Mesenchymal stem cell (in vitro differentiated cells and primary cell): ENCODE data around the gene ANGPTL2.

Experiments used
- DNase-seq: peaks from one replicate; pipeline ENCODE4 v3.0.0-alpha.2; 2013
- H2AFZ ChIP-seq: one replicate; pipeline ENCODE4 v1.6.1; 2013; ENCODE audit warnings: low read depth, mild to moderate bottlenecking, control low read depth, inconsistent platforms, low read length, moderate library complexity
- H2AK5ac ChIP-seq: 2 replicates; pipeline ENCODE4 v1.6.1; 2013; ENCODE audit warnings: low read length, moderate library complexity, mild to moderate bottlenecking, inconsistent platforms; ENCODE audit not compliant: severe bottlenecking
- H2BK120ac ChIP-seq: one replicate; pipeline ENCODE4 v1.6.1; 2013; ENCODE audit warnings: low read depth, mild to moderate bottlenecking, inconsistent platforms, low read length, moderate library complexity
- H2BK12ac ChIP-seq, 2 experiments: one replicate each; pipeline ENCODE4 v1.6.1; 2013; ENCODE audit warnings: inconsistent platforms in 2 of 2, low read length in 2 of 2, mild to moderate bottlenecking in 2 of 2, moderate library complexity in 2 of 2, control low read depth in 1 of 2
- H2BK15ac ChIP-seq: one replicate; pipeline ENCODE4 v1.6.1; 2013; ENCODE audit warnings: mild to moderate bottlenecking, low read depth, inconsistent platforms; ENCODE audit not compliant: poor library complexity, severe bottlenecking
- H2BK5ac ChIP-seq: 2 replicates; pipeline ENCODE4 v1.6.1; 2013; ENCODE audit warnings: low read depth, mild to moderate bottlenecking, low read length, control low read depth, inconsistent platforms; ENCODE audit not compliant: poor library complexity, severe bottlenecking
- H3K14ac ChIP-seq, 2 experiments: one replicate each; pipeline ENCODE4 v1.6.1; 2013; ENCODE audit warnings: inconsistent platforms in 2 of 2, low read length in 2 of 2, control low read depth in 1 of 2, mild to moderate bottlenecking in 1 of 2, moderate library complexity in 1 of 2
- H3K18ac ChIP-seq, 2 experiments: one replicate each; pipeline ENCODE4 v1.6.1; 2013; ENCODE audit warnings: inconsistent platforms in 2 of 2, low read length in 2 of 2, control low read depth in 1 of 2, low read depth in 1 of 2, mild to moderate bottlenecking in 1 of 2
- H3K23ac ChIP-seq, 2 experiments: one replicate each; pipeline ENCODE4 v1.6.1; 2013; ENCODE audit warnings: inconsistent platforms in 2 of 2, low read length in 2 of 2, mild to moderate bottlenecking in 2 of 2, moderate library complexity in 2 of 2, control low read depth in 1 of 2
- H3K27ac ChIP-seq: 2 replicates; pipeline ENCODE4 v1.5.1; 2013; ENCODE audit warnings: mild to moderate bottlenecking, moderate library complexity, low read length, control low read depth, inconsistent platforms; ENCODE audit not compliant: poor library complexity, severe bottlenecking
- H3K27me3 ChIP-seq, 2 experiments: 2 replicates each; pipeline versions ENCODE4 v1.6.1 to v1.7.0; 2013; ENCODE audit warnings: low read length in 2 of 2, mild to moderate bottlenecking in 2 of 2, moderate library complexity in 2 of 2, control low read depth in 1 of 2, inconsistent platforms in 1 of 2; ENCODE audit not compliant: control insufficient read depth in 1 of 2, insufficient read depth in 1 of 2
- H3K36me3 ChIP-seq, 2 experiments: 2 replicates each; pipeline versions ENCODE4 v1.6.1 to v1.7.0; 2013; ENCODE audit warnings: low read length in 2 of 2, control low read depth in 1 of 2, inconsistent platforms in 1 of 2, low read depth in 1 of 2, mild to moderate bottlenecking in 1 of 2; ENCODE audit not compliant: insufficient read depth in 2 of 2, control insufficient read depth in 1 of 2
- H3K4ac ChIP-seq, 2 experiments: one replicate each; pipeline ENCODE4 v1.6.1; 2013; ENCODE audit warnings: inconsistent platforms in 2 of 2, low read length in 2 of 2, mild to moderate bottlenecking in 2 of 2, moderate library complexity in 2 of 2, control low read depth in 1 of 2, low read depth in 1 of 2
- H3K4me1 ChIP-seq: 2 replicates; pipeline ENCODE4 v1.6.1; 2013; ENCODE audit warnings: low read depth, low read length, control low read depth; ENCODE audit not compliant: control insufficient read depth, insufficient read depth
- H3K4me2 ChIP-seq: 2 replicates; pipeline ENCODE4 v1.6.1; 2013; ENCODE audit warnings: low read length, mild to moderate bottlenecking, inconsistent platforms; ENCODE audit not compliant: poor library complexity, severe bottlenecking
- H3K4me3 ChIP-seq, 2 experiments: 2 replicates each; pipeline versions ENCODE4 v1.5.1 to v1.7.0; 2013; ENCODE audit warnings: low read length in 2 of 2, mild to moderate bottlenecking in 2 of 2, control low read depth in 1 of 2, low read depth in 1 of 2; ENCODE audit not compliant: insufficient read depth in 1 of 2
- H3K79me1 ChIP-seq: replicated peaks from 2 replicates; pipeline ENCODE4 v1.6.1; 2013; ENCODE audit warnings: mild to moderate bottlenecking, control low read depth, low read length, inconsistent platforms; ENCODE audit not compliant: poor library complexity, severe bottlenecking
- H3K9ac ChIP-seq: 2 replicates; pipeline ENCODE4 v1.7.0; 2013; ENCODE audit warnings: mild to moderate bottlenecking, low read length, moderate library complexity
- H3K9me3 ChIP-seq: 2 replicates; pipeline ENCODE4 v1.7.0; 2013; ENCODE audit warnings: mild to moderate bottlenecking, low read length; ENCODE audit not compliant: control insufficient read depth
- H4K8ac ChIP-seq: one replicate; pipeline ENCODE4 v1.6.1; 2013; ENCODE audit warnings: inconsistent platforms, mild to moderate bottlenecking, low read length, moderate library complexity
- H4K91ac ChIP-seq: one replicate; pipeline ENCODE4 v1.6.1; 2013; ENCODE audit warnings: mild to moderate bottlenecking, low read length, inconsistent platforms
- WGBS: methylation state at CpG from one replicate; pipeline ENCODE4 v1.1.7; 2013; ENCODE audit warnings: mixed read lengths; 5-methylcytosine and 5-hydroxymethylcytosine counted together

ANGPTL2 gene

GRCh38 chr9:127142931-127143464 is 20.6 kb upstream of the ANGPTL2 start:
- Histone ChIP-seq H3K27me3 (peaks cover 5 to 10% of the 10 kb centered on the region in 2 experiments), H3K27ac (no peak overlapping the region), H4K8ac (no peak overlapping the region), H3K79me1 (no peaks in the 10 kb centered on the region), H2BK5ac (no peak overlapping the region), H3K14ac (no peak overlapping the region), H3K4me2 (no peak overlapping the region), H2BK12ac (no peak overlapping the region), H2BK120ac (no peak overlapping the region), H2AFZ (no peak overlapping the region), H3K4me3 (no peak overlapping the region), H2BK15ac (no peak overlapping the region), H3K23ac (no peak overlapping the region), H3K4me1 (peaks cover 5% of the 10 kb centered on the region), H3K36me3 (no peaks in the 10 kb centered on the region), H3K9me3 (no peaks in the 10 kb centered on the region), H3K9ac (peak overlapping the region; percentile 12), H2AK5ac (no peak overlapping the region), H3K4ac (no peak overlapping the region), H4K91ac (no peak overlapping the region), H3K18ac (no peak overlapping the region)
- WGBS = no CpG with 5 or more reads among the region's 2 CpGs
- DNase-seq = no peak

GRCh38 chr9:127142291-127142690 is 19.9 kb upstream of the ANGPTL2 start:
- Histone ChIP-seq H2AFZ (no peak overlapping the region), H3K18ac (peak overlapping the region in 1 of 2 experiments; percentile 5)
- WGBS = 83% methylated on average over 3 of the region's 3 CpGs

GRCh38 chr9:127140842-127141675 is 18.6 kb upstream of the ANGPTL2 start:
- Histone ChIP-seq H2AK5ac (no peak overlapping the region), H3K27me3 (peaks cover 7 to 25% of the 10 kb centered on the region in 2 experiments), H2AFZ (no peak overlapping the region), H3K4ac (no peak overlapping the region), H3K14ac (peak overlapping the region in 1 of 2 experiments; percentile 11), H2BK15ac (no peak overlapping the region), H2BK12ac (peak overlapping the region in 1 of 2 experiments; percentile 49), H3K23ac (no peak overlapping the region), H4K8ac (no peak overlapping the region), H3K36me3 (no peaks in the 10 kb centered on the region), H3K79me1 (no peaks in the 10 kb centered on the region), H3K27ac (no peak overlapping the region), H4K91ac (no peak overlapping the region), H3K4me2 (no peak overlapping the region), H3K9ac (no peak overlapping the region), H3K4me3 (no peak overlapping the region), H3K18ac (peak overlapping the region in 1 of 2 experiments; percentile 38), H3K9me3 (no peaks in the 10 kb centered on the region), H2BK120ac (no peak overlapping the region), H3K4me1 (peaks cover 5% of the 10 kb centered on the region), H2BK5ac (no peak overlapping the region)
- DNase-seq = no peak
- WGBS = 84% methylated on average over 7 of the region's 9 CpGs

More at GRCh38 chr9:127142291-127142690, 19.9 kb upstream of the ANGPTL2 start:
- no peak overlapping the region for H3K4me2 ChIP-seq
- peak overlapping the region; percentile 4 for H4K91ac ChIP-seq
- no peaks in the 10 kb centered on the region for H3K36me3 ChIP-seq
- H4K8ac ChIP-seq = no peak overlapping the region
- no peak for DNase-seq
- no peak overlapping the region for H2BK5ac ChIP-seq
- no peak overlapping the region for H2BK15ac ChIP-seq
- H3K23ac ChIP-seq = no peak overlapping the region
- no peak overlapping the region for H3K4ac ChIP-seq
- H3K9me3 ChIP-seq = no peaks in the 10 kb centered on the region
- no peak overlapping the region for H3K9ac ChIP-seq
- H2BK12ac ChIP-seq = peak overlapping the region in 1 of 2 experiments; percentile 7
- no peak overlapping the region for H2BK120ac ChIP-seq
- no peak overlapping the region for H2AK5ac ChIP-seq
- H3K79me1 ChIP-seq = no peaks in the 10 kb centered on the region
- H3K27ac ChIP-seq = no peak overlapping the region
- peaks cover 4 to 17% of the 10 kb centered on the region in 2 experiments for H3K27me3 ChIP-seq
- H3K4me3 ChIP-seq = no peak overlapping the region
- peaks cover 5% of the 10 kb centered on the region for H3K4me1 ChIP-seq
- no peak overlapping the region for H3K14ac ChIP-seq

DNA sequence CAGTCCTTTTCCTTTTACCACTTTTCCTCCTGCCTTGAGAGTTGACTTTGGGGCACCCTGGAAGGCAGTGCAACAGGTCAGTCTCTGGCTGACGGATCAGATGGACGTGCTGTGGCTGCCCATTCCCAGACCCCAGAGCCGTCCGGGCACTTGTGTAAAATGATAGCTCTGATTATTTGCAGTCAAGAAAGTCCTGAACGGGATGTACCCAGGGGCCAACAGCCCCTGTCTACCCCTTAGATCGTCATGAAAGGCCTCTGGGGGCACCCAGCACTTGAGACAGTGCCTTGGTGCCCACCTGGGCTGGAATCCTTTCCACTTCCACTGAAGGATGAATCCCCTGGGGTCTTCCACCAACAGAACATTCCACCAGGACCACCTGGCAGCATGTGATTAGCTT is 17.7 kb upstream of the ANGPTL2 start:
- H3K79me1 ChIP-seq = no peaks in the 10 kb centered on the region
- H3K9ac ChIP-seq = no peak overlapping the region
- no peak overlapping the region for H3K18ac ChIP-seq
- peaks cover 7 to 25% of the 10 kb centered on the region in 2 experiments for H3K27me3 ChIP-seq
- no peak for DNase-seq
- H3K4me2 ChIP-seq = no peak overlapping the region
- no peak overlapping the region for H3K14ac ChIP-seq
- H3K4ac ChIP-seq = no peak overlapping the region
- 92% methylated on average over 6 of the region's 6 CpGs for WGBS
- no peak overlapping the region for H2BK15ac ChIP-seq
- H3K9me3 ChIP-seq = no peaks in the 10 kb centered on the region
- H3K4me3 ChIP-seq = no peak overlapping the region
- H2BK5ac ChIP-seq = no peak overlapping the region
- H3K4me1 ChIP-seq = peaks cover 5% of the 10 kb centered on the region
- H3K36me3 ChIP-seq = no peaks in the 10 kb centered on the region
- no peak overlapping the region for H2AK5ac ChIP-seq
- no peak overlapping the region for H2BK12ac ChIP-seq
- H3K23ac ChIP-seq = no peak overlapping the region
- H4K8ac ChIP-seq = no peak overlapping the region
- H3K27ac ChIP-seq = no peak overlapping the region
- no peak overlapping the region for H2BK120ac ChIP-seq
- no peak overlapping the region for H4K91ac ChIP-seq
- H2AFZ ChIP-seq = no peak overlapping the region
